SU-DHL-6 (cell line): ENCODE data around the gene SLC8B1.

Source experiments
- H2AFZ ChIP-seq: fragments of 200-600 bp; sonication (generic); 2 replicates; pipeline ENCODE4 v1.6.1; 2014; ENCODE audit warnings: low read depth, mild to moderate bottlenecking, moderate library complexity, mixed read lengths, antibody characterized with exemption, low read length; ENCODE audit not compliant: severe bottlenecking
- H3F3A ChIP-seq: fragments of 200-600 bp; shearing (Covaris generic); 2 replicates; pipeline ENCODE4 v1.6.0; 2016; ENCODE audit warnings: antibody characterized with exemption, mild to moderate bottlenecking; ENCODE audit not compliant: insufficient read depth
- H3K27ac ChIP-seq: fragments of 200-600 bp; sonication (generic); 2 replicates; pipeline ENCODE4 v1.5.1; 2016; ENCODE audit warnings: low read depth, mild to moderate bottlenecking, low read length, moderate library complexity, mixed read lengths
- H3K27me3 ChIP-seq: fragments of 200-600 bp; sonication (generic), shearing (Covaris generic); 2 replicates; pipeline ENCODE4 v1.6.0; 2014; ENCODE audit warnings: mild to moderate bottlenecking, low read length
- H3K36me3 ChIP-seq: fragments of 200-600 bp; sonication (generic); 2 replicates; pipeline ENCODE4 v1.6.1; 2014; ENCODE audit warnings: mild to moderate bottlenecking, low read length, mixed read lengths
- H3K4me2 ChIP-seq: fragments of 300-600, 200-600 bp; shearing (Covaris generic), sonication (generic); 2 replicates; pipeline ENCODE4 v1.6.0; 2014; ENCODE audit warnings: low read length, low read depth, mild to moderate bottlenecking; ENCODE audit not compliant: poor library complexity, severe bottlenecking
- H3K4me3 ChIP-seq: fragments of 200-600 bp; sonication (generic); 2 replicates; pipeline ENCODE4 v1.5.1; 2014; ENCODE audit warnings: antibody characterized with exemption, low read length, mild to moderate bottlenecking, mixed read lengths; ENCODE audit not compliant: insufficient read depth, poor library complexity, severe bottlenecking
- H3K79me2 ChIP-seq: fragments of 200-600 bp; sonication (generic); 2 replicates; pipeline ENCODE4 v1.6.1; 2014; ENCODE audit warnings: mild to moderate bottlenecking, low read length, moderate library complexity; ENCODE audit not compliant: insufficient read depth
- H3K9ac ChIP-seq: fragments of 200-600 bp; sonication (generic); 2 replicates; pipeline ENCODE4 v1.7.0; 2014; ENCODE audit warnings: mild to moderate bottlenecking, low read length
- H3K9me2 ChIP-seq: fragments of 200-600 bp; sonication (generic); replicated peaks from 2 replicates; pipeline ENCODE4 v1.6.1; 2014; ENCODE audit warnings: low read length; ENCODE audit not compliant: insufficient read depth
- H3K9me3 ChIP-seq: fragments of 200-600 bp; sonication (generic); 2 replicates; pipeline ENCODE4 v1.6.1; 2014; ENCODE audit warnings: low read length, mixed read lengths; ENCODE audit not compliant: insufficient read depth
- H4K20me1 ChIP-seq: fragments of 200-600 bp; sonication (generic); 2 replicates; pipeline ENCODE4 v1.6.1; 2014; ENCODE audit warnings: low read depth, mild to moderate bottlenecking, antibody characterized with exemption, low read length, moderate library complexity, mixed read lengths
- EZH2phosphoT487 ChIP-seq: fragments of 200-600 bp; sonication (generic), shearing (Covaris generic); conservative IDR thresholded peaks from 2 replicates; pipeline ENCODE4 v1.6.1; 2018; ENCODE audit warnings: mild to moderate bottlenecking, antibody characterized with exemption, low read length, moderate library complexity, mixed read lengths
- TF ChIP-seq, protein P1 (sequence below): fragments of 200-600 bp; sonication (generic); IDR thresholded peaks from one replicate; pipeline ENCODE4 v1.5.1; 2017; ENCODE audit warnings: antibody characterized with exemption, mild to moderate bottlenecking, low read length, moderate library complexity; ENCODE audit not compliant: insufficient read depth, poor library complexity, severe bottlenecking

Gene SLC8B1

DNA sequence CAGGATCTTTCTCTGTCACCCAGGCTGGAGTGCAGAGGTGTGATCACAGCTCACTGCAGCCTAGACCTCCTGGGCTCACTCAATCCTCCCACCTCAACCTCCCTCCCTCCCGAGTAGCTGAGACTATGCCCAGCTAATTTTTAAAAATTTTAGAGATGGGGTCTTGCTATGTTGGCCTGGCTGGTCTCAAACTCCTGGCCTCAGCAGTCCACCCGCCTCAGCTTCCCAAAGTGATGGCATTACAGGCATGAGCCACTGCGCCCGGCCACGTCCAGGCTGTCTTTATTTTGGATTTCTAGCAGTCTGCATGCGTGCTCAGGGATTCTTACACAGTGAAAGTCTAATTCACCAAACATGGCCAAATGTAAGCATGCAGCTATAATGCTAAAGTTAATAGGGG, 17.8 kb downstream of the SLC8B1 start:
- TF ChIP-seq, protein P1, sequence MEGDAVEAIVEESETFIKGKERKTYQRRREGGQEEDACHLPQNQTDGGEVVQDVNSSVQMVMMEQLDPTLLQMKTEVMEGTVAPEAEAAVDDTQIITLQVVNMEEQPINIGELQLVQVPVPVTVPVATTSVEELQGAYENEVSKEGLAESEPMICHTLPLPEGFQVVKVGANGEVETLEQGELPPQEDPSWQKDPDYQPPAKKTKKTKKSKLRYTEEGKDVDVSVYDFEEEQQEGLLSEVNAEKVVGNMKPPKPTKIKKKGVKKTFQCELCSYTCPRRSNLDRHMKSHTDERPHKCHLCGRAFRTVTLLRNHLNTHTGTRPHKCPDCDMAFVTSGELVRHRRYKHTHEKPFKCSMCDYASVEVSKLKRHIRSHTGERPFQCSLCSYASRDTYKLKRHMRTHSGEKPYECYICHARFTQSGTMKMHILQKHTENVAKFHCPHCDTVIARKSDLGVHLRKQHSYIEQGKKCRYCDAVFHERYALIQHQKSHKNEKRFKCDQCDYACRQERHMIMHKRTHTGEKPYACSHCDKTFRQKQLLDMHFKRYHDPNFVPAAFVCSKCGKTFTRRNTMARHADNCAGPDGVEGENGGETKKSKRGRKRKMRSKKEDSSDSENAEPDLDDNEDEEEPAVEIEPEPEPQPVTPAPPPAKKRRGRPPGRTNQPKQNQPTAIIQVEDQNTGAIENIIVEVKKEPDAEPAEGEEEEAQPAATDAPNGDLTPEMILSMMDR, result no peak
- TF ChIP-seq EZH2phosphoT487, result no peak
- H3K36me3 ChIP-seq, result peaks cover 5% of the 10 kb centered on the region; the same call in 1 of the 2 replicates
- H3K79me2 ChIP-seq, result no peaks in the 10 kb centered on the region
- no peak overlapping the region for H3K9ac ChIP-seq
- no peak overlapping the region for H3K27ac ChIP-seq
- no peak overlapping the region for H3K4me2 ChIP-seq
- no peaks in the 10 kb centered on the region for H3K27me3 ChIP-seq
- H3K9me2 ChIP-seq, result no peaks in the 10 kb centered on the region
- no peaks in the 10 kb centered on the region for H4K20me1 ChIP-seq
- H3K9me3 ChIP-seq, result no peaks in the 10 kb centered on the region
- no peaks in the 10 kb centered on the region for H3F3A ChIP-seq
- no peak overlapping the region for H2AFZ ChIP-seq
- no peak overlapping the region for H3K4me3 ChIP-seq

DNA sequence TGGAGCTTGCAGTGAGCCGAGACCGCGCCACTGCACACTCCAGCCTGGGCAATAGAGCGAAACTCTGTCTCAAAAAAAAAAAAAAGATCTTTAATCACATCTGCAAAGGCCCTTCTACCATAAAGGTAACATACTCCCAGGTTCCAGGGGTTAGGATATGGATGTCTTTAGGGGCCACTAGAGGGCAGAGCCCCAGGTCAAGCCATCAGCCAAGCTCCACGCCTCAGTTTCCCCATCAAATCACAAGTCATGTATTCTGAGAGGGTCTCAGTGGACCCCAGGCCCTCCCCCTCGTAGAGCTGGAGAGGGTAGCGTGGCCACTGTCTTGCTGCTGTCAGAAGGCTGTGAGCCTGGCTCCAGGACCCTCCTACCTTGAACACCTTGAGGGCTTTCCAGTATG, 18.8 kb downstream of the SLC8B1 start:
- no peaks in the 10 kb centered on the region for H4K20me1 ChIP-seq
- no peaks in the 10 kb centered on the region for H3K27me3 ChIP-seq

DNA sequence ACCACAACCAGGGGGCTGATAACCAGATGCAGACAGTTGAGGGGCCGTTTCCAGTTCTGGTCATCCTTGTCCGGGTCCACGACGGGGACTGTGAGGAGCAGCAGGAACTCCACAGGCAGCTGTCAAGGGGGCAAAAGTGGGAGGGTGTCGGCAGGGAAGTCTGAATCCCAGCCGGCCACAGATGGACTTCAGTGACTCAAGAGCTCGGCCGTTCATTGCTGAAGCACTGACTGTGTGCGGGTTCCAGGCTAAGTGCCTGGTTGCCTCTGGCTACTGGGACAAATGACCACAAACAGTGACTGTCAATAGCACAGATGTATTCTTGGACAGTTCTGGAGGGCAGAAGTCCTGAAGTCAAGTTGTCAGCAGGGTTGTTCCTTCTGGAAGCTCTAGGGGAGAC, 19.6 kb downstream of the SLC8B1 start:
- H3K27me3 ChIP-seq, result no peaks in the 10 kb centered on the region
- H3K9me2 ChIP-seq, result no peaks in the 10 kb centered on the region
- no peaks in the 10 kb centered on the region for H3K9me3 ChIP-seq
- peaks cover 5% of the 10 kb centered on the region; the same call in 1 of the 2 replicates for H3K36me3 ChIP-seq
- no peak overlapping the region for H3K27ac ChIP-seq
- H3F3A ChIP-seq, result no peaks in the 10 kb centered on the region
- H3K9ac ChIP-seq, result no peak overlapping the region
- H4K20me1 ChIP-seq, result no peaks in the 10 kb centered on the region
- H3K4me3 ChIP-seq, result no peak overlapping the region
- no peak overlapping the region for H2AFZ ChIP-seq
- H3K4me2 ChIP-seq, result no peak overlapping the region
- H3K79me2 ChIP-seq, result no peaks in the 10 kb centered on the region
- TF ChIP-seq, protein P1, result no peak
- TF ChIP-seq EZH2phosphoT487, result no peak

More for the DNA sequence above, 18.8 kb downstream of the SLC8B1 start:
- Histone ChIP-seq H3K36me3 (peaks cover 5% of the 10 kb centered on the region; the same call in 1 of the 2 replicates), H2AFZ (no peak overlapping the region), H3K79me2 (no peaks in the 10 kb centered on the region), H3K9ac (no peak overlapping the region), H3K9me3 (no peaks in the 10 kb centered on the region), H3K27ac (no peak overlapping the region), H3K4me2 (no peak overlapping the region), H3K9me2 (no peaks in the 10 kb centered on the region), H3K4me3 (no peak overlapping the region), H3F3A (no peaks in the 10 kb centered on the region)
- TF ChIP-seq, protein P1, result no peak
- no peak for TF ChIP-seq EZH2phosphoT487
